ENCODE measurements around the gene JAK1. TPM values are rescaled to one million over a fixed set of nuclear protein-coding genes. Genes with fewer than 3 reads are reported as not detected.

The JAK1 gene
- total and polyA plus RNA-seq, 10 donors: 46.6 to 270 (median 205) TPM

GRCh38 chr1:65009724-65010420 lies 43.5 kb upstream of the JAK1 start:
- DNase-seq: no peak
- Histone ChIP-seq H3K9me3 (no peaks in the 10 kb centered on the region), H3K4me3 (no peak overlapping the region), H3K27me3 (replicated peaks in 1 of 7) (no peaks in the 10 kb centered on the region), H3K27ac (peak overlapping the region in 1 of 8 donors; percentile 5), H3K36me3 (no peaks in the 10 kb centered on the region), H3K4me1 (peaks cover 7 to 24% (median 20%) of the 10 kb centered on the region in 6 donors)
- TF ChIP-seq POLR2A (IDR thresholded peaks at IDR 0.05): no peak
- TF ChIP-seq POLR2AphosphoS5 (IDR thresholded peaks at IDR 0.05): no peak
- no peak for TF ChIP-seq CTCF (IDR thresholded peaks at IDR 0.05 in 8 of 11, conservative IDR thresholded peaks at IDR 0.05 in 3 of 11)
- intact Hi-C loops (cut with DNase I; ENCODE audit: low total_unique reads): no loop called here
- WGBS, 5 donors: 79 to 90% (median 81%) methylated on average over 5 of the region's 5 CpGs

- no peaks in the 10 kb centered on the region for H3K36me3 ChIP-seq
- H3K4me1 ChIP-seq: peaks cover 7 to 24% (median 20%) of the 10 kb centered on the region in 6 donors
- intact Hi-C loops (cut with DNase I; ENCODE audit: low total_unique reads): no loop called here
- no peak overlapping the region for H3K27ac ChIP-seq
- no peaks in the 10 kb centered on the region for H3K9me3 ChIP-seq
- DNase-seq: no peak
- 50 to 63% (median 56%) methylated on average over 1 of the region's 1 CpG for WGBS, 5 donors
- TF ChIP-seq POLR2AphosphoS5 (IDR thresholded peaks at IDR 0.05) (no peak), POLR2A (IDR thresholded peaks at IDR 0.05) (no peak), CTCF (IDR thresholded peaks at IDR 0.05 in 8 of 11, conservative IDR thresholded peaks at IDR 0.05 in 3 of 11) (no peak)
- H3K4me3 ChIP-seq: no peak overlapping the region
- H3K27me3 ChIP-seq (replicated peaks in 1 of 7): no peaks in the 10 kb centered on the region
These were observed 42.8 kb upstream of the JAK1 start for GRCh38 chr1:65009176-65009575.

- TF ChIP-seq POLR2AphosphoS5 (IDR thresholded peaks at IDR 0.05) (no peak), POLR2A (IDR thresholded peaks at IDR 0.05) (no peak), CTCF (IDR thresholded peaks at IDR 0.05 in 8 of 11, conservative IDR thresholded peaks at IDR 0.05 in 3 of 11) (no peak)
- intact Hi-C loops (cut with DNase I; ENCODE audit: low total_unique reads): no loop called here
- Histone ChIP-seq H3K9me3 (no peaks in the 10 kb centered on the region), H3K36me3 (no peaks in the 10 kb centered on the region), H3K4me1 (peaks cover 14 to 45% (median 35%) of the 10 kb centered on the region in 6 donors), H3K27me3 (replicated peaks in 1 of 7) (peaks cover 0 to 15% (median 0%) of the 10 kb centered on the region in 7 donors), H3K27ac (peak overlapping the region in 3 of 8 donors; percentile 3 to 16 (median 15)), H3K4me3 (no peak overlapping the region)
- 82 to 95% (median 86%) methylated on average over 2 of the region's 2 CpGs for WGBS, 5 donors
- DNase-seq: no peak
These were observed 40.5 kb upstream of the JAK1 start for GRCh38 chr1:65006806-65007205.

- DNase-seq: no peak
- H3K4me1 ChIP-seq: peaks cover 16 to 39% (median 30%) of the 10 kb centered on the region in 6 donors
- H3K9me3 ChIP-seq: no peaks in the 10 kb centered on the region
- TF ChIP-seq POLR2AphosphoS5 (IDR thresholded peaks at IDR 0.05) (no peak), POLR2A (IDR thresholded peaks at IDR 0.05) (no peak), CTCF (IDR thresholded peaks at IDR 0.05 in 8 of 11, conservative IDR thresholded peaks at IDR 0.05 in 3 of 11) (no peak)
- no peaks in the 10 kb centered on the region for H3K36me3 ChIP-seq
- intact Hi-C loops (cut with DNase I; ENCODE audit: low total_unique reads): loop anchor here (5.0 kb wide), 1 partner anchor 49 kb away; no protein-coding TSS in a partner anchor
- 18 to 32% (median 22%) methylated on average over 11 of the region's 11 CpGs for WGBS, 5 donors
- H3K27me3 ChIP-seq (replicated peaks in 1 of 7): peaks cover 0 to 15% (median 0%) of the 10 kb centered on the region in 7 donors
- peak overlapping the region; percentile 43 to 80 (median 56) for H3K4me3 ChIP-seq
- peak overlapping the region; percentile 13 to 90 (median 86) for H3K27ac ChIP-seq
These were observed 36.9 kb upstream of the JAK1 start for GRCh38 chr1:65003316-65003664.

Measured in spleen (tissue), 11 donors.